ENCODE data around the gene EIF3A.

The EIF3A gene

DNA sequence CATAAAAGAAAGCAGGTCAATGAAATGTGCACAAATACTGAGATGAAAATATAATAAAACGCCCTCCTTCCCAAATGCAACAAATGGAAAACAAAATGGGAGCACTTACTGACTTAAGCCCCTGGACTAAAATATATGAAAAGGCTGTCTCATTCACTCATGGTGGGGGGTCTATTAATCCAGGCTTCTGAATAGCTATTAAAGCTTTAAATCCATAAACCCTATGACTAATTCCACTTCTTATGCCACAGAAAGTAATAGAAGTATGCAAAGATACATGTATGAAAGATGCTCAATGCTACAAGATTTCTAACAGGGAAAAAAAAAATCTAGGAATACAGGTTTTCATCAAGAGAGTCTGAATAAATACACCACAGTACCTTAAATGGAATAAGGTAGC is 20.5 kb downstream of the EIF3A start:
- no peak overlapping the region for H3K4me3 ChIP-seq (replicated peaks; ENCODE audit: low read depth, low read length)
- no peak for DNase-seq (ENCODE audit: extremely low read depth, low read depth)
- TF ChIP-seq, protein P1, sequence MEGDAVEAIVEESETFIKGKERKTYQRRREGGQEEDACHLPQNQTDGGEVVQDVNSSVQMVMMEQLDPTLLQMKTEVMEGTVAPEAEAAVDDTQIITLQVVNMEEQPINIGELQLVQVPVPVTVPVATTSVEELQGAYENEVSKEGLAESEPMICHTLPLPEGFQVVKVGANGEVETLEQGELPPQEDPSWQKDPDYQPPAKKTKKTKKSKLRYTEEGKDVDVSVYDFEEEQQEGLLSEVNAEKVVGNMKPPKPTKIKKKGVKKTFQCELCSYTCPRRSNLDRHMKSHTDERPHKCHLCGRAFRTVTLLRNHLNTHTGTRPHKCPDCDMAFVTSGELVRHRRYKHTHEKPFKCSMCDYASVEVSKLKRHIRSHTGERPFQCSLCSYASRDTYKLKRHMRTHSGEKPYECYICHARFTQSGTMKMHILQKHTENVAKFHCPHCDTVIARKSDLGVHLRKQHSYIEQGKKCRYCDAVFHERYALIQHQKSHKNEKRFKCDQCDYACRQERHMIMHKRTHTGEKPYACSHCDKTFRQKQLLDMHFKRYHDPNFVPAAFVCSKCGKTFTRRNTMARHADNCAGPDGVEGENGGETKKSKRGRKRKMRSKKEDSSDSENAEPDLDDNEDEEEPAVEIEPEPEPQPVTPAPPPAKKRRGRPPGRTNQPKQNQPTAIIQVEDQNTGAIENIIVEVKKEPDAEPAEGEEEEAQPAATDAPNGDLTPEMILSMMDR (IDR thresholded peaks at IDR 0.05; ENCODE audit: low read depth, low read length, missing control alignments), result no peak

DNA sequence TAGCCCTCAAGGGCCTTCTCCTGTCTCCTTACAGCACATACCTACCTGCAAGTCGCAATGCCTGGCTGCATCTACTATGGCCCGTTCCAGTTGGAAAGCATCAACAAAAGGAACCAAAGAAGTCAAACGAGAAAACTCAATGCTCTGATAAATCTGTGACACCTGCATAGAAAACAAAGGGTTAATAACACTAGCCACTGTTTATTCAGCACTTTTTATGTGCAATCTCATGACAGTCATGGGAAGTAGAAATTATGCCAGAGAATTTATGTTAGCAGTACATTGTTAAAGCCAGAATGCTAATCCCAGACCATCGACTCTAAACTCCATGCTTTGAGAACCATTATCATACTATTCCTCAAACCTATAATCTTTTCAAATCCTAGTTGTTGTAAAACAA is 21.1 kb downstream of the EIF3A start:
- DNase-seq (ENCODE audit: extremely low read depth, low read depth), result no peak
- H3K4me3 ChIP-seq (replicated peaks; ENCODE audit: low read depth, low read length), result no peak overlapping the region
- TF ChIP-seq, protein P1 (IDR thresholded peaks at IDR 0.05; ENCODE audit: low read depth, low read length, missing control alignments), result no peak

DNA sequence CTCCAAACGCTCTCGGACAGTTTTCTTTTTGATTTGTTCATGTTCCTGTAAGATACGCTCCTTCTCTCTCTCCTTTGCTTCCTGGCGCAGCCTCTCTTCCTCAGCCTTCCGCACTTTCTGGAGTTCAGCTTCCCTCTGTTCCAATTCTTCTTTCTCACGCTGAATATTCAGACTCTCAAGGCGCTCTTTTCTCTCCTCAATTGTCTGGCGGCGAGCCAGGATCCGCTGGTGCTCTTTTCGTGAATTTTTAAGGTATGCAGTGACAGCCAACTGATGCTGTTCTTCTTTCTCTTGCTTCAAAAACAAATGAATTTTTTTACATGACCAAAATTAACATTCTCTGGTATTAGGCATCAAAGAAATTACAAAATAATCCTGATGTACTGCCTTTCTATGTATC is 22.6 kb downstream of the EIF3A start:
- no peak overlapping the region for H3K4me3 ChIP-seq (replicated peaks; ENCODE audit: low read depth, low read length)
- no peak for DNase-seq (ENCODE audit: extremely low read depth, low read depth)
- TF ChIP-seq, protein P1 (IDR thresholded peaks at IDR 0.05; ENCODE audit: low read depth, low read length, missing control alignments), result no peak

DNA sequence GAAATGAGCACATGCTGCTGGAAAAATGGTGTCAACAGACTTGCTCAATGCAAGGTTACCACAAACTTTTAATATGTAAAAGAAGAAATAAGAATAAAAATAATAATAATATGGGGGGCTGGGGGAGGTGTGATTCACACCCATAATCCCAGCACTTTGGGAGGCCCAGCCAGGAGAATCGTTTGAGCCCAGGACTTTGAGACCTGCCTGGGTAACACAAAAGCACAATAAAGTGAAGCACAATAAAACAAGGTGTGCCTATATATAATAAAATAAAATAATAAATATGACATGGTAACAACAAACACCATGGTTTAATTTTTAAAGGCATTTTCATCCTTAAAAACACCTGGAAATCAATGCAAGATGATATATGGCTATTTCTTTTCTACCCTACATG is 25.1 kb downstream of the EIF3A start:
- no peak for DNase-seq (ENCODE audit: extremely low read depth, low read depth)
- TF ChIP-seq, protein P1 (IDR thresholded peaks at IDR 0.05; ENCODE audit: low read depth, low read length, missing control alignments), result no peak
- H3K4me3 ChIP-seq (replicated peaks; ENCODE audit: low read depth, low read length), result no peak overlapping the region

DNA sequence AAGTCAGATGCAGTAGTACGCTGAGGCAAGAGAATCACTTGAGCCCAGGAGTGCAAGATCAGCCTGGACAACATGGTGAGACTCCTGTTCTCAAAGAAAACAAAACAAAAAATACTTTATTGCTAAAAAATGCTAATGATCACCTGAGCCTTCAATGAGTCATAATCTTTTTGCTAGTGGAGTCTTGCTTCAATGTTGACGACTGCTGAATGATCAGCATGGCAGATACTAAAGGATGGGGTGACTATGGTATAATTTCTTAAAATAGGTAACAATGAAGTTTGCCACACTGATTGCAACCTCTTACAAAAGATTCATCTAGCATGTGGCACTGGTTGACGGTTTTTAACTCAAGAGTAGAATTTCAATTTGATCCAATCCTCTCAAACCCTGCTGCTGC is 28.8 kb downstream of the EIF3A start:
- no peak for DNase-seq (ENCODE audit: extremely low read depth, low read depth)
- TF ChIP-seq, protein P1 (IDR thresholded peaks at IDR 0.05; ENCODE audit: low read depth, low read length, missing control alignments), result no peak
- H3K4me3 ChIP-seq (replicated peaks; ENCODE audit: low read depth, low read length), result no peak overlapping the region

DNA sequence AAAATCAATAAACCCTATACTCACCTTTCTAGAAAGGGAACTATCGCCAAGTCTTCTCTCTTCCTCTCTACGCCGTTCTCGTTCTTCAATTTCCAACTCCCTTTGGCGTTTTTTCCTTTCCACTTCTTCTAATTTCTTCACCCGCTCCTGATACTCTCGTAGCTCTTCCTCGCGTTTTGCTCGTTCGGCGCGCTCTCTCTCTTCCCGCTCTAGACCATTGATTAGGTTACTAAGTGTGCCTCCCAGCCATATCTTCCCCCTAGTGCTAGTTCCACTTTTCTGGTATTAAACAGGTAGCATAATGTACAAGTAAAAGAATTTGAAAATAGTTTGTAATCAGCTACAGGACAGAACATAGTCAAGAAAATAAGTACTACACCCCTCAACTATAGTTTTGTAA is 30.8 kb downstream of the EIF3A start:
- no peak overlapping the region for H3K4me3 ChIP-seq (replicated peaks; ENCODE audit: low read depth, low read length)
- TF ChIP-seq, protein P1 (IDR thresholded peaks at IDR 0.05; ENCODE audit: low read depth, low read length, missing control alignments), result no peak
- DNase-seq (ENCODE audit: extremely low read depth, low read depth), result no peak

DNA sequence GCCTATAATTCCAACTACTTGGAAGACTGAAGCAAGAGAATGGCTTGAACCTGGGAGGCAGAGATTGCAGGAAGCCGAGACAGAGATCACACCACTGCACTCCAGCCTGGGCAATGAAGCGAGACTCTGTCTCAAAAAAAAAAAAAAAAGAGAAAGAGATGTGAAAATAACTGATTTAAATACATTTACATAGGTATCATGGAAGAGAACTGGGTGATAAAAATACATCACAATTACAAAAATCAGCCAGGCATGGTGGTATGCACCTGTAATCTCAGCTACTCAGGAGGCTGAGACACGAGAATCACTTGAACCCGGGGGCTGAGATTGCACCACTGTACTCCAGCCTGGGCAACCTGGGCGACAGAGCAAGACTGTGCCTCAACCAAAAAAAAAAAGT is 31.3 kb downstream of the EIF3A start:
- no peak for DNase-seq (ENCODE audit: extremely low read depth, low read depth)
- TF ChIP-seq, protein P1 (IDR thresholded peaks at IDR 0.05; ENCODE audit: low read depth, low read length, missing control alignments), result no peak
- no peak overlapping the region for H3K4me3 ChIP-seq (replicated peaks; ENCODE audit: low read depth, low read length)

Data from HFF-Myc (cell line).